Inferior parietal cortex (tissue), 1 donor: ENCODE measurements around the gene SLIT3.
"Not testable (repeated sequence)": the region's sequence is repeated elsewhere in the genome, so short reads cannot be mapped to it uniquely, and the experiment has no call there.

ENCODE experiments used
- DNase-seq: peaks from one replicate; pipeline ENCODE4 v3.0.0-alpha.2; 2016; ENCODE audit errors: extremely low spot score

The SLIT3 gene

DNA sequence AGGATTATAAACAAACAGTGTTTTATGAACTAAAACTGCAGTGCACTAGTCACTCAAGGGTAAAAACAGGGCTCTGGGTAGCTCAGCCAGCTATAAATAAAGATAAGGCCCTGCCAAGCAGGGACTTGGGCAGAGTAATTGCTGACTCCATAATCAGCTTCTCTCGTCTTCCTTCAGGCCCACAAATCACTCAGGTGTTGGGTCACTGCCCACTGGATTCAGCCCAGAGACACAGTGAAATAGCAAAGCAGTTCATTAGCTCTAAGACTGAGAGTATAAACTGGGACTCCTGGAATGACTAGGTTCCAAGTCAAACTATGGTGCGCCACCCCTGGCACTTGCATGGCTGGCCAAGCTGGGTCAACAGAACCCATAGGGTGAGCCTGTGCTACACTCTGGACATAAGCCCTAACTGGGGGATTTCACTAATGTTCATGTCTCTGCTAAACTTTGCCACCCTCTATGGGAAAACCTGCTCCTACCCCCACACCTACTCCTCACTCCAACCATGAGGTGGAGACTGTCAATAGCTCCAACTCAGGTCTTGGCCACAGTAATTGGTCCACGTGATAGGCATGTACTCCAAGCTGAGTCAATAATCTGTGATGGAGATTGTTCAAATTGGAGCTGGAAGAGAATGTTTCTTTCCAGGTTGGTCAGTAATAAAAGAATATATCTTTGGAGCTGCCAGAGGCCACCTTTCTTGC lies 158.5 kb downstream of the SLIT3 start:
- DNase-seq, result no peak

DNA sequence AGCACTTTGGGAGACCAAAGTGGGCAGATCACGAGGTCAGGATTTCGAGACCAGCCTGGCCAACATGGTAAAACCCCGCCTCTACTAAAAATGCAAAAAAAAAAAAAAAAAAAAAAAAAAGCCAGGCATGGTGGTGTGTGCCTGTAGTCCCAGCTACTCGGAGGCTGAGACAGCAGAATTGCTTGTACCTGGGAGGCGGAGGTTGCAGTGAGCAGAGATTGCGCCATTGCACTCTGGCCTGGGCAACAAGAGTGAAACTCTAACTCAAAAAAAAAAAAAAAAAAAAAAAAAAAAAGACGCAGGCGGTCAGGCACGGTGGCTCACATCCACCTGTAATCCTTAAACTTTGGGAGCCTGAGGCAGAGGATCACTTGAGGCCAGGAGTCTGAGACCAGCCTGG lies 160.7 kb downstream of the SLIT3 start:
- not testable (repeated sequence) for DNase-seq

DNA sequence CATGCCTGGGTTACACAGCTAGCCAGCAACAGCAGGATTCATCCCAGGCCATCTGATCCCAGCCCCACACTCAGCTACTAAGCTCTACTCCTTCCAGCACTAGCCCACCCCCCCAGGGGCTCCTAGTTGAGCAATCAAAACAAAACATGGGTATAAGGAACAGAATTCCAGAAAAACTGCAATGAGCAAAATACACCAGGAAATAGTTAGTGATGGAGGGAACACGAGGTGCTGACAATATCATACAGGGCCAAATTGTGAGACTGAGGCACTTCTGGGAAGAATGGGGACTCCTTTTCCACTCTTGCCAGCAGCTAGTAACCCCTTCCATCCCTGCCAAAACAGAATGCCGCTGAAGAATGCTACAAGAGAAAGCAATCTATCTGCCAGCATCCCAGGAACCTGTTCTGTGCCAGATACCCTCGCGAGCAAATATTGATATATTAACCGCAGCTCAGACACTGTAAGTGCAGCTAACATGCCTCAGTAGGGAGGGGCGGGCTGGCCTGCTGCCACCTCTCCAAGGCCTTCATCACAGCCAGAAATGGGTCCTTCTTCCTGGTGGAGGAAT lies 161.4 kb downstream of the SLIT3 start:
- DNase-seq, result no peak

DNA sequence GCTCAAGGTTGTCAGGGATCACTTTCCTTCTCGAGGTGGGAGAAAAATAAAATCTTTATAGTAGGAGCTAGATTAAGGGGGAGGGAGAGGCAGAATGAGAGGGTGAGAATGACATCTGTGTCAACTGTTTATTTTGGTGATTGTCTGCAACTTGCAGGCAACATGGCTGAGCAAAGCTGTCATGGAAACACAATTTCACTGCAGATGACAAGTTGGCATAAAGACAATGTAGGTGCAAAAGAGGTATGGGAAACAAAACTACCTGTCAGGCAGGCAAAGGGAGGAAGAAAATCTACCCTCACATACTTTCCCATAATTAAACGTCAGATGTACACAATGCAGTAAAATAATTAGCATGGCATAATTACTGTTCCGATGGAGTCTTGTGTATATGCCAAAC lies 167.4 kb downstream of the SLIT3 start:
- DNase-seq, result no peak

DNA sequence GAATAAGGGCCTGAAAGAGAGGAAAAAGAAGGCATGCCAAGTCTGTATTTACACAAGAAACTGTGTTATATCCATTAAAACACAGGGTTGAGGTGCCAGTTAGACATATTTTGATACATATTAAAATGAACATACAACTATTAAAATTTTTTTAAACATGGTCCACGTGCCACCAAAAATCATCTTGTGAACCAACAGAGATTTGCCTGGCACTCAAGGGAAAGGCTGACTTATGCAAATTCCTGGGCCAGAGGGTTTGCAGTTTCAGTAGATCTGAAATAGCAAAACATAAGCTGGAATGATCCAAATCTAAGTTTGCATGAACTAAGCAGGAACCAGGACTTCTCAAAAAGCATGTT lies 168.7 kb downstream of the SLIT3 start:
- DNase-seq, result no peak

DNA sequence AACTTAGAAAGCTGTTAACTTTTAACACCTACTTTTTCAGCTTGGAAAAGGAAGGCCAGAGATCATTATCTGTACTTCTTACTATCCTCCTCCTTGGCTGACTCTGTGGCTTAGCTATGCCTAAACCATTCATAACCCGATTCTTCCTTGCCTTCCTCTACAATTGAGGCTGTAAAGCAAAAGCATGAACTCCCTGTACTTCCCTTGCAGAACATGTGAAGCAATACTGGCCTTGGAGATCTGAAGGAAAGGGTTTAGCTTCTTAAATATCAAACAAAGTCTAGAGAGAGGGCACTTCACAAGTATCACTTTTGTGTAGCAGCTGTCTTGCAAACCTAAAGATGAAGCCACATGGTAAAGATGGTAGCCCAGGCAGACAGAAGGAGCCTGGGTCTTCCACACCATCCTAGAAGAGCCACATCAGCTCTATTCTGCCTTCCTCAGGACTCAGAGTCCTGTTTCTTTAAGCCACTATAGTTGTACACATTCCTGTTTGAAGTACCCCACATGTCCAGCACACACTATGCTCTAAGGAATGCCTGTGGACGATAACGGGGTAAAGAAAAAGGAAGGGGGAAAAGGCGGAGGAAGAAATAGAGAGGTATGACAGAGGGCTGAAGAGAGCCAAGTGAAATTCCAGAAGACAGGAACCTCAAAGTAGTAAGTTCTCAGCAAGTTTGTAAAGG lies 169.2 kb downstream of the SLIT3 start:
- no peak for DNase-seq

DNA sequence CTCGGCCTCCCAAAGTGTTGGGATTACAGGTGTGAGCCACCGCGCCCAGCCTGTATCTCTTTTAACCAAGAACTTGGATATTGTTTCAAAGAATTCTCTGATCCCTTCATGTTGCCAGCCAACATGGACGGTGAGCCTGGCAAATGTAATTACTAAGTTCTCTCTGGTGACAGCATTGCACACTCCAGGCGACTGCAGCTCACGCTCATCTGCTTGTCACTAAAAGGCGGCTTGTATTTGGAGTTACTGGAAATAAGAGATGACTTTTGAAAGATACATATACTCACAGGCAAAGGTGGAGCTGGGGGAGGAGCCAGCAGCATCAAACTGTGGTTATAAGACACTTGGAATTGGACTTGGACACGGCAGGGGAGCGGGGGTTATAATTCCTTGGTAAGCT lies 172.3 kb downstream of the SLIT3 start:
- DNase-seq, result no peak

DNA sequence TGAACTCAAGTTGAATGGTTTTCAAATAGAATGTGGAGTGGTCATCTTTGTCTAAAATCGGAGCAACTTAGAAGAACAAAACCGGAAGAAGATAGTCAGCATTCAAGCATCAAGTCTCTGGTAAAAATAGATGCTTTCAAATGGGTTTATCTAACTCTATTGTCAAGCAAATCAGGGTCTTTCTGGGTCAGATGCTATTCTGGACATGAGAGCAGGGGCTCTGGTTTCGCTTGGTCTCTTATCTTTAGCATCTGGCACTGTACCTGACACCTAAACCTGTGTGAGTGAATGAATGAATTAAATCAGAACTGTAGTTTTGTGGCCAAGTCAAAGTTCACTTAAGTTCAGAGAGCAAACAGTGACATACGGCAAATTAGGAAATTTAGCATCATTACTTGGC lies 173.5 kb downstream of the SLIT3 start:
- DNase-seq, result no peak

DNA sequence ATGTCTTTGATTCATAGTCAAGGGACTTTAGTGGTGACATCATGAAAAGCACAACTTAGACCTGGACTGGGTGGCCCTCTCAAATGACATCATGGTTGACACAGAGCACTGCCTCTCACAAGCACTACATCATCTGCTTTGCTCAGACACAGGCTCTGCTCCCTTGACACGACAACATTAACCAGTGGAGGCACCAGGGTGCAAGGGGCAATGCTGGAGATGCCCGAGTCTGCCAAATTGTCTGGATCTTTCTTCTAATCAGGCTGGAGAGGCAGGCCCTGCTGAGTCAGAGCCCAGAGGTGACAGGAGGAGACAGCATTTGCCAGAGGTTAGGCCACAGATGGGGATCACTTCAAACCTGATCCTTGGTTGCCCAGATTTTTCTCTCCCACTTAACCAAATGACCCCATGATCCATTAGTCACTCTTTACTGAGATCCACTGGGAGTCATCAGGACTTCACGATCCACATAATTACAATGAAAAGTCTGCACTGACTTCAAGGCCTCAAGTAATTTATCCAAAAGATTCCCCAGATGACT lies 174.4 kb downstream of the SLIT3 start:
- no peak for DNase-seq

DNA sequence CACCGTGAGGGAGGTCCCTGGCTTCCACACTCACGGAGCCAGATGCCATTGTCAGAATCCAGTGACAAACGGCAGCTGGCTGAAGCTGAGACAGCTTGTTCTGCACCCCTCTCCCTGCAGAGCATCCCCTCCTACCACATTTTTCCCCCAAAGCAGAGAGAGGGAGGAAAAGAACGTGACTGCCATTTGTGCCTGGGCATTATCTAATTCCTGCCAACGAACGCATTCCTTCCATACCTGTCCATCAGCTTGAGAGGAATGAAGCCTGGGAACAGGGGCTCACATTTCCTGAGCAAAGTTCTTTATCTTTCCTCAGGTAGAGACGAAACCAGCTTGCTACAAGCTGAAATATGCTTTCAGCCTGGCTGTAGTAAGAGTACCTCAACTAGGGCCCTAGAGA lies 175.4 kb downstream of the SLIT3 start:
- DNase-seq, result no peak

DNA sequence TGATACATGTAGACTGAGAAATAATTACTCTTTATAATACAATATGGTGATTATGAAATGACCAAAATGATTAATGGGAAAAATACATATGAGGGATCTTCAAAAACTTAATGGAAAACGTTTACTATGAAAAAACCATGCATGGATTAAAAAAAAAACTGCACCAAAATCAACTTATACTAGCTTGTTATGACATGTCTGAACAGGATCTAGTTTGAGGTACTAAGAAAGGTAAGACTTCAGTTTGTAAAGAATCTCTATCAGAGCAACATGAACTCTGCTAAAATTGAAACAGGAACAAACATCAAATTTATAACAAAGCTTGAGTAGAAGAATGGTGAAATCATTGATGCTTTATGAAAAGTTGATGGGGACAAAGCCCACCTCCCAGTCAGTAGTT lies 178.0 kb downstream of the SLIT3 start:
- no peak for DNase-seq

DNA sequence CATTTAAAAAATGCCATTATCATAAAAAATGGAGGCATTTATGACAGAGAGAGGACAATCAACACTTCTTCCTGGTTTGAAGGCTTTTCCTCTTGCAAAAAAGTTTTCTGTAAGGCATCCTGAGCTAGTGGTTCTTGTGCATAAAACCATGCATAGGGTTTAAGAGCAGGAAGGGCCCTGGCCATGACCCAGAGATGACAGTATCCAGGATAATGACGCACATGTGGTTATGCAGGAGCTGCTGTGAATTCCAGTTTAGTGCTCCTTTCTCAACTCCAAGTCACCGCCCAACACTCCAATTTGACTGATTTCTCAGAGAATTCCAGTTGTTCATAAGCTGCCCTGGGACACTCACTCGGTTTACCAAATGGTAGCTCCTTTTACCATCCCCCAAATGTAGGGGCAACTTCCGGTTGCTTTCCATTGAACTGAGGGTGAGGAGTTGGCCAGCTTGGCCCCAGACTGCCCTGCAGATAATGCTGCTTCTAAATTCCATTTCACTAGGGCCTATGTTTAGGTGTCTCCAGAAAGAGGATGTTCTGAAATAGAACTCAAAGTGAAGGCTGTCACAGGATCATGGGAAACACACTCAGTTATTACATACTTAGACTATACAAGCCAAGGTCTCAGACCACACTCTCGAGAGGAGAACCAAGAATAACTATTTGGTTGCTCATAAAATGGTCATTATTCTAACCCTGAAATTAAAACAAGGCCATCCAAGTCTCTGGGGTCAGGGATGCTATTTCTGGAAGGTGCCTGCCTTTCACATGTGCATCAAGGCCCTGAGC lies 179.1 kb downstream of the SLIT3 start:
- no peak for DNase-seq

DNA sequence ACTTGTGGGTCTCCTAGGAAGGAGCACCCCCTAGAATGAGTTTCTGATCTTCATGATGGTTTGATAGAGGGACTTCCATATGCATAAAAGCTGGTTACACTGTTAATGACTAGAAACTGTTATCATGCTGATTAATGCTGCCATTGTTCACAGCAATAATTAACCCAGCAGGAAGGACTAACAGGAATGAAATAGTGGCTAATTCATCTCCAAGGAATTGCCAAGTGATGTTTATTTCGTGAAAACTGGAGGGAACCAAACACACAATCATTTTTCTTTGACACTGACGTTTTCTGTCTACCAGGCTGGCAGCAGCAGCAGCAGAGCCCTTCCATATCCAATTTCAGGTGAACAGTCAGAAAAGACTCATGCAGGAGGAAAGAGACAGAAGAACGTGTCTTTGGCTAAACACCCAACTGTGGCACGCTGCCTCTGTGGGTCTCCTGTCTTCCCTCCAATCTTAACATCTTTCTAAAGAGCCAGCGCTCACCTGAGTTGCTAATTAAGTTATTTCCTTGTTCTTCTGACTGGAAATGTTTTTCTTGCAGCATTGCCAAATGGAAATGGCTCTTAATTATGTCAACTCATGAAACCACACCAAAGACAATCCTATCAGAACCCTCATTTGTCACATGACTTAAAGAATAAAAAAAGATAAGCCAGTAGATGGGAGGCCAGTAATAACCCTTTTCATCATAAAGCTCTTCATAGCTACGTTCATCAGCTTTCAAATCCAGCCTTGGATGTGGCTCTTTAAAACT lies 181.5 kb downstream of the SLIT3 start:
- no peak for DNase-seq

DNA sequence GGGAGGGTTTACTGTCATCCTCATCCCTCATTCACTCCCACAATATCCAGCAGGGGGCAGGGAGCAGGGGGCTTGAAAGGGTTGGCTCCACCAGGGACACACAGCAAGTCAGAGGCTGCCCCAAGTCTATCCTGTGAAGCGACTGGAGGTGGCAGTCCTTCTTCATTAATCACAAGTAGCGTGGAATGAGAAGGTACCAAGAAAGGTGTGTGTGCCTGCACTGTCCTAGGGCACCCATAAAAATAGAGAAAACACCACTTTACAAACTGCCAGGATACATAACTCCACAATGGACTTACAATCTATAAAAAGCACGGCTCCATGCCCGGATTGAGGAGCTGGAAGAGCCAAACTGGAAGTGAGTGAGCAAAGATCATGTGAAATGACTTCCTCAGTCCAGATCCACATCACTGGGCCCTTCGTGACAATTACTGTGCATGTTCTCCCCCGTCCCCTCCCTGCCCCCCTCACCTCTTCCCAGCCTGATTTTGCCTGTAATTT lies 183.9 kb downstream of the SLIT3 start:
- no peak for DNase-seq

DNA sequence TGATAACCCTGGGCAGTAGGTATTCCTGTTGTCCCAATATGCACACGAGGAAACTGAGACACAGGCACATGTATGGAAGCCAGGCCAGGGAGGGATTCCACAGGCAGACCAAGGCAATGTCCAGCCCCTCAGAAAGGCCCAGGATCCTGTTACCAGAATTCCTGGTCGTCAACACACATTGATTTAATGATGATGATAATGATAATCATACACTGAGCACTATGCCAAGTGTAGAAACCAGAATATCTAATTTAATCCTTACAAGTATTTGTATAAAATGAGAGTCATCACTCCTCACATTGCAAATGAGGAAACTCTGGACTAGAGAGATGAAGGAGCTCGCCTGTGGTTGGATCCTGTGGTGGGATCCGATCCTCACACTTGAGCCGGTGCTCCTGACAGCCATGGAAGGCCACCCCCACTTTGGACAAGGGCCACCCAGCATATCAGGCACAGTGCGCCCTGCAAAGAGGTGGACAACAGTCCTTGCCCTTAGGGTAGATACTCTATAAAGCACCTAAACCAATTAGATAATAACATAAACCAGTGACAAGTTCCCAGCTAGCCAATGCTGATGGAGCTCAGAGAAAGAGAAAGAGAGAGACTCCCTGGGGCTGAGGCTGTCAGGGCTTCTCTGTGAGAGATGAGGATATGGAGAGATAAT lies 185.3 kb downstream of the SLIT3 start:
- no peak for DNase-seq

DNA sequence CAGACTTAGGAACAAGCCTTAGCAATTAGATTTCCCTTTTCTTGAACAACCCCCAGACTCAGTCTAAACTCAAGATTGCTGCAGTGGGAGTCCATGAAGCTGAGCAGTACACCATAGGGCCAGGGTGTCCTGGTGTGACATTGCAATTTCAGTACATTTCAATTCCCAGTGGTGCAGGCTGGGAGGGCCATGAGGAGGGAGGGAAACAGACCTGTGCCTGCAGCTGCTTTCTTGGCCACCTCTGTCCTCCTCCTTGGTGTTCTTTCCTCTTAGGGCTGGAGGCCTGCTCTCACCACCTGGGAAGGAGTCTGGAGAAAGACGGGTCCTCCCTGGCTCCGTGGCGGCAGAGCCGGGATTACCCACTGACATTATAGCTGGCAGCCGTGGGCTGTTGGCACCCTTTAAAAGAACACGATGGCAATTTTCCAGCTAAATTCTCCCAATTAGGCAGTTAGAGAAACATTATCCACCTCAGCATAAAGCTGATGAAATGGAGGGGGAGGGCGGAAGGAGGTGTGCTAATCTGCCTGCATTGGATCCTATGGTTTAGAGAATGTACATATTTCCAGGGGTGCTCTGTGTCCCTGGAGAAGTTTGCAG lies 186.4 kb downstream of the SLIT3 start:
- DNase-seq, result no peak

DNA sequence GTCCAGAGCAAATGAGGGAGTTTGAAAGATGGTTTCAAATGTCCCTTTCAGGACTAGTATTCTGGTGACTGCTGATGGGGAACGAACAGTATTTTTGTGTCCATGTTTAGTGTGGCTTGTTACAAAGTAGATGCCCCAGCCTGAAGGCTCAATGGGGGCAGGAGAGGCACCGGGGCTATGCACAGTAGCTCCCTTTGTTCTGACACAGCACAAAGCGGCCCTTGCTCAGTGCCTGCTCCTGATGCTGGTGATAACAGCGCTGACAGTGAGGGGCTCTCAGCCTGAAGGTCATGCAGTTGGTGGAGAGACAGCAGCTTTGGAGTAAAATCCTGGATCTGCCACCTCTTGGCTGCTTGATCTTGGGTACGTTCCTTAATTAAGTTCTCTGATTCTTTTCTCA lies 188.9 kb downstream of the SLIT3 start:
- no peak for DNase-seq

DNA sequence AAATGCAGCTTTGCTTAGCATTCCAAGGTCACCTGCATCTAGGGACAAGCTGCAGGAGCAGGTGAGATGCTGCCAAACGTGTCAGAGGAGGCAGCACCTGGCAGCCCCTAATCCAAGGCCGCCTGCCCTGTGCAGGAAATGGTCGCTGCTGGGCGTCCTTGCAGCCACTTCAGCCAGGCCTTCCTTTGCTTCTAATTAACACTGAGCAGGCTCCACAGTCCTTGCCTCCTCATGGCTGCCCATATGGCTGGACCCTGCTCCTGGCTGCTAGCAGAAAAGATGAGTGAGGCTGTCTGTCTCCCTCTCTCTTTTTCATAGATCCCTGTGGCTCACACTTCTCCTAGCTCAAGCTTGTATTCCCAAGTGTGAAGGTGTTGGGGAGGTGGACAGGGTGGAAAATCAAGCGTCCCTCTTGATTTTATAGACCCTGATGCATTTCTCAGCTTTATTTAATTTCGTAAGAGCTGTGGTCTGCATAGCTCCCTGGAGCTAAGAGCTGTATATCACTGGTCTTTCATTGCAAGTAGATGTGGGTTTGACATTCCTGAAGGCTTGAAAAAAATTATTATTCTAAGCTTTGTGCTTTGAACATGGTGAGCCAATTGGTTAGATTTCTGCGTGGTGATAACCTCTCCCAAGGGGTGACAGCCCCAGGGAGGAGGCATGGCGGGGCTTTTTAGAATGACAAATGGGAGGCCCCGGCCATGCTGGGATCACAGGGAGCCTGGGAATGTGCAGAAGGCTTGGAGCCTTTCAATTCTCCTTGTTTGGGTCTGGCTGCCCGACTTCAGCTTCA lies 193.8 kb downstream of the SLIT3 start:
- no peak for DNase-seq

DNA sequence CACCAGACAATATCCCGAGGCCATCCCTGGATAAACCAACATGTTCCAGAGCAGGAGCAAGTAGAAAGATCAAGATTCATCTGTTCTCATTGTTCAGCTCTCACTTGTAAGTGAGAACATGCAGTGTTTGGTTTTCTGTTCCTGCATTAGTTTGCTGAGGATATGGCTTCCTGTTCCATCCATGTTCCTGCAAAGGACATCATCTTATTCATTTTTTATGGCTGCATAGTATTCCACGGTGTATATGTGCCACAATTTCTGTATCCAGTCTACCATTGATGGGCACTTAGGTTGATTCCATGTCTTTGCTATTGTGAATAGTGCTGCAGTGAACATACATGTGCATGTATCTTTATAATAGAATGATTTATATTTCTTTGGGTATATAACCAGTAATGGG lies 195.4 kb downstream of the SLIT3 start:
- DNase-seq, result not testable (repeated sequence)
